Measurements from ENCODE around the gene NLRP6.
"Not testable (repeated sequence)": the region's sequence is repeated elsewhere in the genome, so short reads cannot be mapped to it uniquely, and the experiment has no call there.

- not testable (repeated sequence) for TF ChIP-seq HEYL (CRISPR knock-in tag; IDR thresholded peaks at IDR 0.05); CEBPB (IDR thresholded peaks at IDR 0.05); HMGXB4 (CRISPR knock-in tag; IDR thresholded peaks at IDR 0.05; ENCODE audit: borderline replicate concordance); POLR2A (IDR thresholded peaks at IDR 0.05; ENCODE audit: low read length); USF2 (IDR thresholded peaks at IDR 0.05); EP300 (IDR thresholded peaks at IDR 0.05); PBX3 (IDR thresholded peaks at IDR 0.05); CTCF (IDR thresholded peaks at IDR 0.05); MAFK (IDR thresholded peaks at IDR 0.05; ENCODE audit: partially characterized antibody)
Observed at GRCh38 chr11:324593-325517, 46.6 kb downstream of the NLRP6 start.

Data from A549 (cell line).